H1 (cell line): ENCODE measurements around the gene PSMA5. TPM values are rescaled to one million over a fixed set of nuclear protein-coding genes. Genes with fewer than 3 reads are reported as not detected.

Source experiments
- CTCF ChIA-PET: fragments of 300-600 bp; sonication (Branson Sonifier 250); formaldehyde crosslinking; loops from one replicate; lab custom pipeline; 2021; ENCODE audit not compliant: partially characterized antibody; lab: Charles Lee
- POLR2A ChIA-PET: fragments of 300-600 bp; sonication (Branson Sonifier 250); formaldehyde crosslinking; loops from one replicate; lab custom pipeline; 2021; ENCODE audit warnings: inconsistent platforms; ENCODE audit not compliant: partially characterized antibody; lab: Charles Lee
- DNase-seq, 2 experiments: peaks; one replicate each; pipeline versions ENCODE4 v3.0.0 to v3.0.0-alpha.2; 2010 to 2022; ENCODE audit warnings: low spot score in 2 of 2, low read depth in 1 of 2, mixed read lengths in 1 of 2
- FAIRE-seq: peaks from 2 replicates; lab custom pipeline; 2011; peaks lifted over from hg19 to GRCh38; lab: Jason Lieb, UNC
- H2AFZ ChIP-seq: 2 replicates; pipeline ENCODE4 v1.8.1; 2012; ENCODE audit warnings: low read length, inconsistent platforms
- H2AK5ac ChIP-seq: 2 replicates; pipeline ENCODE4 v1.6.1; 2013; ENCODE audit warnings: low read depth, low read length
- H2BK120ac ChIP-seq: replicated peaks from 2 replicates; pipeline ENCODE3; 2013; ENCODE audit warnings: low read depth, low read length, inconsistent platforms
- H2BK12ac ChIP-seq: 2 replicates; pipeline ENCODE4 v1.6.1; 2013; ENCODE audit warnings: low read depth, low read length
- H2BK15ac ChIP-seq: 2 replicates; pipeline ENCODE4 v1.6.1; 2013; ENCODE audit warnings: low read length
- H2BK20ac ChIP-seq: 2 replicates; pipeline ENCODE4 v1.6.1; 2013; ENCODE audit warnings: low read length
- H2BK5ac ChIP-seq: 2 replicates; pipeline ENCODE4 v1.6.1; 2013; ENCODE audit warnings: low read depth, low read length
- H3K14ac ChIP-seq: 2 replicates; pipeline ENCODE4 v1.6.1; 2013; ENCODE audit warnings: inconsistent platforms; ENCODE audit not compliant: insufficient read length
- H3K18ac ChIP-seq: 2 replicates; pipeline ENCODE4 v1.6.1; 2013; ENCODE audit warnings: low read length; ENCODE audit errors: extremely low read depth
- H3K23ac ChIP-seq: 2 replicates; pipeline ENCODE4 v1.6.1; 2013; ENCODE audit warnings: inconsistent platforms; ENCODE audit not compliant: insufficient read length
- H3K23me2 ChIP-seq: 2 replicates; pipeline ENCODE4 v1.6.1; 2013; ENCODE audit warnings: low read depth, low read length
- H3K27ac ChIP-seq: 2 replicates; pipeline ENCODE4 v1.6.1; 2011; ENCODE audit warnings: low read depth, low read length, inconsistent platforms
- H3K27me3 ChIP-seq, 4 experiments: replicated peaks in 1 of 4; 1 replicate in 1 of 4; 2 replicates in 3 of 4; pipeline versions ENCODE4 v1.6.1 to v1.8.1; 2011 to 2013; ENCODE audit warnings: low read length in 3 of 4, mild to moderate bottlenecking in 3 of 4, inconsistent platforms in 2 of 4, mixed read lengths in 2 of 4, moderate library complexity in 1 of 4; ENCODE audit not compliant: control insufficient read depth in 3 of 4, insufficient read depth in 3 of 4; ENCODE audit errors: extremely low read depth in 1 of 4
- H3K36me3 ChIP-seq, 4 experiments: 2 replicates each; pipeline versions ENCODE4 v1.6.1 to v1.8.1; 2011 to 2013; ENCODE audit warnings: mild to moderate bottlenecking in 4 of 4, low read length in 3 of 4, moderate library complexity in 2 of 4, control low read depth in 1 of 4, inconsistent platforms in 1 of 4; ENCODE audit not compliant: insufficient read depth in 4 of 4, control insufficient read depth in 2 of 4
- H3K4ac ChIP-seq: replicated peaks from 2 replicates; pipeline ENCODE3; 2013; ENCODE audit warnings: low read length, low read depth, mixed read lengths, inconsistent platforms; ENCODE audit not compliant: insufficient read length
- H3K4me1 ChIP-seq, 4 experiments: replicated peaks in 1 of 4; 1 replicate in 1 of 4; 2 replicates in 3 of 4; pipeline versions ENCODE4 v1.6.1 to v1.8.1; 2011 to 2013; ENCODE audit warnings: low read length in 3 of 4, inconsistent platforms in 2 of 4, mixed read lengths in 1 of 4; ENCODE audit not compliant: insufficient read depth in 4 of 4, control insufficient read depth in 3 of 4
- H3K4me2 ChIP-seq, 2 experiments: 2 replicates each; pipeline versions ENCODE4 v1.6.1 to v1.8.1; 2011 to 2013; ENCODE audit warnings: low read depth in 2 of 2, low read length in 2 of 2, control low read depth in 1 of 2, inconsistent platforms in 1 of 2, mild to moderate bottlenecking in 1 of 2; ENCODE audit not compliant: insufficient read depth in 1 of 2
- H3K4me3 ChIP-seq, 4 experiments: fragments of 200-600, 300-600 bp in 1 of 4; sonication (generic), shearing (Covaris generic), sonication (Bioruptor Twin) in 1 of 4; 2 replicates each; pipeline versions ENCODE4 v1.5.1 to v1.8.1; 2011 to 2016; ENCODE audit warnings: low read length in 4 of 4, low read depth in 3 of 4, control low read depth in 2 of 4, inconsistent platforms in 2 of 4, mild to moderate bottlenecking in 2 of 4, mixed read lengths in 1 of 4, moderate library complexity in 1 of 4; ENCODE audit not compliant: insufficient read depth in 2 of 4; ENCODE audit errors: extremely low read depth in 1 of 4
- H3K56ac ChIP-seq: replicated peaks from 2 replicates; pipeline ENCODE3; 2013; ENCODE audit warnings: low read depth, mild to moderate bottlenecking, mixed read lengths, low read length, inconsistent platforms; ENCODE audit not compliant: insufficient read length
- H3K79me1 ChIP-seq: 2 replicates; pipeline ENCODE4 v1.6.1; 2013; ENCODE audit warnings: low read depth, low read length, control low read depth
- H3K79me2 ChIP-seq, 2 experiments: 2 replicates each; pipeline versions ENCODE4 v1.6.1 to v1.8.1; 2012 to 2013; ENCODE audit warnings: low read length in 2 of 2, mild to moderate bottlenecking in 2 of 2, inconsistent platforms in 1 of 2; ENCODE audit not compliant: insufficient read depth in 2 of 2, control insufficient read depth in 1 of 2
- H3K9ac ChIP-seq, 4 experiments: replicated peaks in 1 of 4; 1 replicate in 1 of 4; 2 replicates in 3 of 4; pipeline versions ENCODE4 v1.6.1 to v1.8.1; 2011 to 2013; ENCODE audit warnings: low read depth in 3 of 4, low read length in 3 of 4, control low read depth in 2 of 4, mild to moderate bottlenecking in 2 of 4, moderate library complexity in 2 of 4, inconsistent platforms in 1 of 4; ENCODE audit errors: extremely low read depth in 1 of 4
- H3K9me3 ChIP-seq, 2 experiments: 2 replicates each; pipeline versions ENCODE4 v1.6.1 to v1.8.1; 2012 to 2013; ENCODE audit warnings: mild to moderate bottlenecking in 2 of 2, moderate library complexity in 2 of 2, control low read depth in 1 of 2, inconsistent platforms in 1 of 2, low read depth in 1 of 2, low read length in 1 of 2, mixed read lengths in 1 of 2; ENCODE audit not compliant: insufficient read depth in 2 of 2
- H4K20me1 ChIP-seq, 2 experiments: replicated peaks in 1 of 2; 2 replicates each; pipeline versions ENCODE3 to v1.8.1; 2011 to 2013; ENCODE audit warnings: inconsistent platforms in 2 of 2, low read length in 2 of 2, mild to moderate bottlenecking in 1 of 2; ENCODE audit not compliant: insufficient read depth in 2 of 2, control insufficient read depth in 1 of 2
- H4K5ac ChIP-seq: 2 replicates; pipeline ENCODE4 v1.6.1; 2013; ENCODE audit warnings: low read length, low read depth, mixed read lengths, inconsistent platforms; ENCODE audit not compliant: insufficient read length
- H4K8ac ChIP-seq: 2 replicates; pipeline ENCODE4 v1.8.0; 2013; ENCODE audit warnings: mild to moderate bottlenecking, moderate library complexity, low read length, inconsistent platforms; ENCODE audit not compliant: insufficient read depth; ENCODE audit errors: extremely low read depth
- H4K91ac ChIP-seq: replicated peaks from 2 replicates; pipeline ENCODE3; 2013; ENCODE audit warnings: low read length, mixed read lengths, inconsistent platforms; ENCODE audit not compliant: insufficient read length
- ASH2L ChIP-seq: fragments of 200-600, 300-600 bp; sonication (generic); IDR thresholded peaks from one replicate; pipeline ENCODE4 v1.7.1; 2017; ENCODE audit warnings: low read length
- BCL11A ChIP-seq, 2 experiments: IDR thresholded peaks; one replicate each; pipeline ENCODE4 v1.6.1; 2011; ENCODE audit warnings: low read depth in 2 of 2, low read length in 2 of 2, mild to moderate bottlenecking in 2 of 2
- EGR1 ChIP-seq: IDR thresholded peaks from 2 replicates; pipeline ENCODE4 v1.6.1; 2011; ENCODE audit warnings: low read depth, low read length, borderline replicate concordance
- HDAC6 ChIP-seq: IDR thresholded peaks from one replicate; pipeline ENCODE4 v1.7.1; 2012; ENCODE audit warnings: low read depth, mild to moderate bottlenecking, inconsistent platforms, low read length, moderate library complexity
- MAFK ChIP-seq: IDR thresholded peaks from 2 replicates; pipeline ENCODE4 v1.6.1; 2012; ENCODE audit warnings: low read depth, mild to moderate bottlenecking, improper control_type of control experiment, low read length
- POLR2AphosphoS5 ChIP-seq: IDR thresholded peaks from 2 replicates; pipeline ENCODE4 v1.6.1; 2011; ENCODE audit warnings: low read depth, low read length
- POU5F1 ChIP-seq: IDR thresholded peaks from 2 replicates; pipeline ENCODE4 v1.6.1; 2011; ENCODE audit warnings: low read depth, mild to moderate bottlenecking, low read length, moderate library complexity
- RAD21 ChIP-seq, 2 experiments: IDR thresholded peaks in 1 of 2; conservative IDR thresholded peaks in 1 of 2; 2 replicates each; pipeline ENCODE4 v1.6.1; 2011; ENCODE audit warnings: low read depth in 2 of 2, low read length in 2 of 2, improper control_type of control experiment in 1 of 2, inconsistent platforms in 1 of 2, mild to moderate bottlenecking in 1 of 2, moderate library complexity in 1 of 2
- SP4 ChIP-seq: IDR thresholded peaks from 2 replicates; pipeline ENCODE4 v1.6.1; 2012; ENCODE audit warnings: low read length, inconsistent platforms
- SRF ChIP-seq: IDR thresholded peaks from 2 replicates; pipeline ENCODE4 v1.6.1; 2011; ENCODE audit warnings: mild to moderate bottlenecking, low read depth, low read length, moderate library complexity
- TEAD4 ChIP-seq: IDR thresholded peaks from 2 replicates; pipeline ENCODE4 v1.6.1; 2012; ENCODE audit warnings: low read depth, low read length, inconsistent platforms, mixed read lengths
- ZNF274 ChIP-seq: IDR thresholded peaks from 2 replicates; pipeline ENCODE4 v1.7.0; 2012; ENCODE audit warnings: low read length, borderline replicate concordance; ENCODE audit errors: extremely low read depth
- WGBS, 2 experiments: shearing (Covaris generic) in 1 of 2; methylation state at CpG; one replicate each; pipeline versions ENCODE4 v1.1.6 to v1.1.7; 2013 to 2015; ENCODE audit warnings: low lambda C conversion rate in 2 of 2, mixed read lengths in 2 of 2, inconsistent platforms in 1 of 2, low coverage in 1 of 2, missing lambda C conversion rate in 1 of 2; ENCODE audit not compliant: insufficient replicate concordance in 2 of 2, insufficient coverage in 1 of 2, insufficient read length in 1 of 2; ENCODE audit errors: extremely low coverage in 1 of 2, missing lambda C conversion rate in 1 of 2; 5-methylcytosine and 5-hydroxymethylcytosine counted together
- polyA plus RNA-seq, 7 experiments: library from polyadenylated mRNA; depleted of rRNA in 3 of 7; stranded (reverse) in 5 of 7; unstranded in 2 of 7; fragments of >200 nt in 5 of 7; fragments of 200-250 nt in 2 of 7; gene quantifications; 1 replicate in 5 of 7; 2 replicates in 1 of 7; 4 replicates in 1 of 7; pipeline versions ENCODE4 v1.2.1 to v1.2.3, GENCODE V29; 2011 to 2013; ENCODE audit warnings: missing spikeins in 2 of 7, mixed read lengths in 2 of 7
- total RNA-seq: library from RNA; stranded (reverse); fragmentation: NEBNext Ultra II Directional; extraction: Animal tissue kit (Norgen Biotek cat#: 25700); gene quantifications from 2 replicates; pipeline ENCODE4 v1.2.1, GENCODE V29; 2021

The PSMA5 gene
- total and polyA plus RNA-seq, 2 of the 8 experiments (the other 6 are each of a cell fraction or from before 2014, with no cell fraction given): 140 to 166 TPM

- no peak overlapping the region for H2BK15ac ChIP-seq
- peaks cover 12 to 59% of the 10 kb centered on the region in 2 experiments for H3K79me2 ChIP-seq
- H3K9me3 ChIP-seq: no peaks in the 10 kb centered on the region
- no peaks in the 10 kb centered on the region for H3K27me3 ChIP-seq
- H3K23me2 ChIP-seq: no peaks in the 10 kb centered on the region; the same call in none of the 2 replicates
- no peak overlapping the region for H3K4me2 ChIP-seq
- H4K91ac ChIP-seq: no peak overlapping the region
- WGBS, 2 experiments: 89% methylated on average over 2 of the region's 2 CpGs; no CpG with 5 or more reads in 1 of the 2 experiments
- no peak overlapping the region for H3K9ac ChIP-seq
- H2AK5ac ChIP-seq: no peak overlapping the region
- H3K56ac ChIP-seq: no peak overlapping the region
- H2BK5ac ChIP-seq: no peak overlapping the region
- no peak overlapping the region for H3K23ac ChIP-seq
- no peak overlapping the region for H3K27ac ChIP-seq
- H4K5ac ChIP-seq: no peak overlapping the region
- no peak overlapping the region for H3K14ac ChIP-seq
- no peak overlapping the region for H3K18ac ChIP-seq
- H2BK120ac ChIP-seq: no peak overlapping the region
- no peak overlapping the region for H3K4me3 ChIP-seq
- H2AFZ ChIP-seq: no peak overlapping the region
- FAIRE-seq: no peak
- no peak overlapping the region for H2BK12ac ChIP-seq
- peaks cover 0 to 24% (median 10%) of the 10 kb centered on the region in 4 experiments; a peak in 6 of 8 replicates for H3K36me3 ChIP-seq
- no peak overlapping the region for H4K8ac ChIP-seq
- no peaks in the 10 kb centered on the region; a peak in 1 of 7 replicates for H3K4me1 ChIP-seq
- H4K20me1 ChIP-seq: peaks cover 6% of the 10 kb centered on the region in 2 experiments
- H2BK20ac ChIP-seq: no peak overlapping the region
- no peak overlapping the region for H3K4ac ChIP-seq
- CTCF ChIA-PET: interaction anchor here (0.6 to 4.8 kb wide), 2 partner anchors 110 to 207 kb away, joined by 3 to 34 read pairs; no protein-coding TSS in a partner anchor
- POLR2A ChIA-PET: interaction anchor here (0.9 kb wide), 1 partner anchor 25 kb away, joined by 3 read pairs; no protein-coding TSS in a partner anchor
- peaks cover 2% of the 10 kb centered on the region for H3K79me1 ChIP-seq
- no peak for DNase-seq
- TF ChIP-seq ASH2L (no peak), SP4 (no peak), POU5F1 (no peak), MAFK (no peak), ZNF274 (no peak), TEAD4 (no peak), RAD21 (IDR thresholded peaks at IDR 0.05 in 1 of 2, conservative IDR thresholded peaks at IDR 0.05 in 1 of 2; ENCODE audit: low read depth in 2 of 2, low read length in 2 of 2) (no peak), SRF (no peak), BCL11A (IDR thresholded peaks at IDR 0.05; ENCODE audit: low read depth in 2 of 2, low read length in 2 of 2) (no peak), EGR1 (no peak), HDAC6 (no peak), POLR2AphosphoS5 (no peak)
Measured at GRCh38 chr1:109423498-109423897, 2.8 kb downstream of the PSMA5 start.
